ENCODE data around the gene TMEM86A.

The TMEM86A gene

DNA sequence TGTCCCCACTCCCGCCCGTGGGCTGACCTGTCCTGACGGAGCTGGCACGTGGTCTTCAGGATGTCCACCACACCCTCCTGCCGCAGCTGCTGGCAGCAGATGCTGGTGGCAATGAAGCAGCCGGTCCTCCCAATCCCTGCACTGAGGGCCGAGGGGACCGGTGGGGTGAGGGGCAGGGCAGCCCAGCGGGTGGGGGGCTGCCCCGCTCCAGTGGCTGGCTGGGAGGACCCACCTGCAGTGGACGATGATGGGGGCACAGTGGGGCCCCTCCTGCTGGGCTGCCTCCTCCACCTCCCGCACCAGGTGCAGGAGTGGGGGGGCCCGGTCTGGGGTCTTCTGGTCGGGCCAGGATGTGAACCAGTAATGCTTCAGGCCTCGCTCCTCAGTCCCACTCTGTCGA, 30.8 kb downstream of the TMEM86A start:
- H3K9me2 ChIP-seq (ENCODE audit: low read depth, low read length) = no peaks in the 10 kb centered on the region
- H3K27ac ChIP-seq (ENCODE audit: low read depth, low read length, poor library complexity, severe bottlenecking) = no peak overlapping the region
- no peaks in the 10 kb centered on the region for H3K36me3 ChIP-seq (ENCODE audit: insufficient read depth, low read length)
- no peaks in the 10 kb centered on the region for H4K20me1 ChIP-seq (ENCODE audit: insufficient read depth, low read length)
- no peak overlapping the region for H3K4me3 ChIP-seq (ENCODE audit: low read depth, low read length, poor library complexity, severe bottlenecking)
- H3K79me2 ChIP-seq (ENCODE audit: insufficient read depth, low read length) = no peaks in the 10 kb centered on the region
- TF ChIP-seq EZH2 (IDR thresholded peaks at IDR 0.05; ENCODE audit: borderline replicate concordance, low read length) = no peak
- TF ChIP-seq CTCF (IDR thresholded peaks at IDR 0.05; ENCODE audit: low read length) = no peak
- no peak overlapping the region for H2AFZ ChIP-seq (ENCODE audit: low read length)
- peaks cover 8% of the 10 kb centered on the region for H3K4me1 ChIP-seq (ENCODE audit: insufficient read depth, low read length, severe bottlenecking)
- no peaks in the 10 kb centered on the region for H3F3A ChIP-seq (ENCODE audit: insufficient read depth, low read length)
- H3K9me3 ChIP-seq (ENCODE audit: low read length) = no peaks in the 10 kb centered on the region
- H3K4me2 ChIP-seq (ENCODE audit: low read length) = no peak overlapping the region
- H3K9ac ChIP-seq (ENCODE audit: low read length) = no peak overlapping the region
- H3K27me3 ChIP-seq (ENCODE audit: insufficient read depth, low read length) = peaks cover 5% of the 10 kb centered on the region; the same call in 1 of the 2 replicates

DNA sequence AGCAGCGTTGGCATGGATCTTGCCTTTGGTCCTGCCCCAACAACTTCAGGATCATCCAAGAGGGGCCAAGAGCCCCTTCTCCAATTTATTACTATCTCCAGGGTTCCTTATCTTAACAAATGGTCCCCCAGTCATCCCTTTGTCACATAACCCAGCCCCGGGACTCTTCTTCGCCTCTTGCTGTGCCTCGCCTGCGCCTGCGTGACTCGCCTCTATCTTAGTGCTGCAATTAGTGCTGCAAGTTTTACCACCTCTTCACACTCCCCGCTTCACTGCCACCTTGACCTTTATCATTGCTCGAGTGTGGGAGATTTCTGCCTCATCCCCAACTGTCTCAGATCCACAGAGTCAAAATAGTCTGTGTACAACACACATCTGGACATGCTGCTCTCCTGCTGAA, 31.4 kb downstream of the TMEM86A start:
- Histone ChIP-seq H3K4me3 (ENCODE audit: low read depth, low read length, poor library complexity, severe bottlenecking) (no peak overlapping the region), H2AFZ (ENCODE audit: low read length) (no peak overlapping the region), H3K4me1 (ENCODE audit: insufficient read depth, low read length, severe bottlenecking) (peaks cover 8% of the 10 kb centered on the region), H4K20me1 (ENCODE audit: insufficient read depth, low read length) (no peaks in the 10 kb centered on the region), H3K79me2 (ENCODE audit: insufficient read depth, low read length) (no peaks in the 10 kb centered on the region), H3K9ac (ENCODE audit: low read length) (no peak overlapping the region), H3K4me2 (ENCODE audit: low read length) (no peak overlapping the region), H3K27me3 (ENCODE audit: insufficient read depth, low read length) (peaks cover 5% of the 10 kb centered on the region; the same call in 1 of the 2 replicates), H3K9me3 (ENCODE audit: low read length) (no peaks in the 10 kb centered on the region), H3F3A (ENCODE audit: insufficient read depth, low read length) (no peaks in the 10 kb centered on the region), H3K27ac (ENCODE audit: low read depth, low read length, poor library complexity, severe bottlenecking) (no peak overlapping the region), H3K36me3 (ENCODE audit: insufficient read depth, low read length) (no peaks in the 10 kb centered on the region), H3K9me2 (ENCODE audit: low read depth, low read length) (no peaks in the 10 kb centered on the region)
- TF ChIP-seq EZH2 (IDR thresholded peaks at IDR 0.05; ENCODE audit: borderline replicate concordance, low read length) = no peak
- TF ChIP-seq CTCF (IDR thresholded peaks at IDR 0.05; ENCODE audit: low read length) = no peak

DNA sequence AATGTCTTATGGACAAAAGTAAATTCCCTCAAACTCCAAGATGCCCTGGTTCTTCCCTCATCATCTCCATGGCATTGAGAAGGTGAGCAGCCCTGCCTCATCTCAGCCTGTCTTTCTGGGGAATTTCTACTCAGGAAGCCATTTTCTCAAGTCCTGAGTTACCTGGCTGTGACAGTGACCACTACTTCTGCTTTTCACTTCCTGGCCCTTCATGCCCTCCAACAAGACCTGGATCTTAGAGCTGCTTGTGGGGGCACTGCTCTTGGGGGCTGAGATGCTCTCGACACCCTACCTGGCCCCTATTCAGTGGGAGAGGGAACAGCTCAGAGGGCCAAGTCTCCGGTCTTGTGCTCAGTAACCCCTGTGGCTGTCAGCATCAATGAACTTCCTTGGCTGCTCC, 32.9 kb downstream of the TMEM86A start:
- H3K9ac ChIP-seq (ENCODE audit: low read length) = no peak overlapping the region
- no peak overlapping the region for H3K4me3 ChIP-seq (ENCODE audit: low read depth, low read length, poor library complexity, severe bottlenecking)
- no peak overlapping the region for H2AFZ ChIP-seq (ENCODE audit: low read length)
- no peaks in the 10 kb centered on the region for H3K9me2 ChIP-seq (ENCODE audit: low read depth, low read length)
- H4K20me1 ChIP-seq (ENCODE audit: insufficient read depth, low read length) = no peaks in the 10 kb centered on the region
- no peak overlapping the region for H3K4me2 ChIP-seq (ENCODE audit: low read length)
- no peaks in the 10 kb centered on the region for H3K9me3 ChIP-seq (ENCODE audit: low read length)
- peaks cover 8% of the 10 kb centered on the region for H3K4me1 ChIP-seq (ENCODE audit: insufficient read depth, low read length, severe bottlenecking)
- no peaks in the 10 kb centered on the region for H3F3A ChIP-seq (ENCODE audit: insufficient read depth, low read length)
- H3K27me3 ChIP-seq (ENCODE audit: insufficient read depth, low read length) = peaks cover 5% of the 10 kb centered on the region; the same call in 1 of the 2 replicates
- H3K27ac ChIP-seq (ENCODE audit: low read depth, low read length, poor library complexity, severe bottlenecking) = no peak overlapping the region
- no peaks in the 10 kb centered on the region for H3K36me3 ChIP-seq (ENCODE audit: insufficient read depth, low read length)
- TF ChIP-seq CTCF (IDR thresholded peaks at IDR 0.05; ENCODE audit: low read length) = no peak
- TF ChIP-seq EZH2 (IDR thresholded peaks at IDR 0.05; ENCODE audit: borderline replicate concordance, low read length) = no peak
- no peaks in the 10 kb centered on the region for H3K79me2 ChIP-seq (ENCODE audit: insufficient read depth, low read length)
